Measurements from ENCODE around the gene CENPX. TPM values are rescaled to one million over a fixed set of nuclear protein-coding genes. Genes with fewer than 3 reads are reported as not detected.
A peak's percentile ranks its signal among the peaks of the same experiment; 100 is the strongest.

The CENPX gene
- total and polyA plus RNA-seq, 2 of the 13 experiments (the other 11 are each of a cell fraction or from before 2014, with no cell fraction given) = 92.7 to 170 TPM

DNA sequence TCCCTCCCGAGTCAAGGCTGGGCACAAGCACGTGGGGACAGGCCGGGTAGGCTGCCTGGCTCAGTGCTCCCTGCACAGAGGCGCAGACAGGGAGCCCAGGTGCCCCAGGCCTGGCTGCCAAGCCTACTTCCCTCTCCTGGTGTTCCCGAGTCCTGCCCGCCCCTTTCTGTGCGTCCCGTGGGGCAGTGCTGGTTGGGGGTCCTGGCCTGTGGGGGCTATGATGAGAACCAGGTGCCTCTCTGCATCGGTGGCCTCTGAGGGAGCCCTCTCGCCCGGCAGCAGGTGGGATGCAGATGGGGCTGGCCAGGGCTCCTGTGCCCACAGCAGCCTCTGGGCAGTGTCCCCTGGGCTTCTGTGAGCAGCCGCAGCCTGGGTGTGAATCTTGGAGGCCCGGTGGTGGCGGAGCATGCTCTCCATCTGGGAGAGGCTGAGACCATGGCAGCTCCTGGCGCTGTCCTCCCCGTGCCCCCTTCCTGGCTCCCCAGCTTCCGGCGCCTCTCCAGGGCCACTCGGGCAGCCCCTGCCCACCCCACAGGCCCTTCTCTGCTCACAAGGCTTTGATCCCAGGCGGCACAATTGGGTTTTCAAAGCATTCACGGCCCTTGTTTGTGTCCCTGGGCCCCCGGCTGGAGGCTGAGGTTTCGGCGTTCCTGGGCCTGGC lies 7.2 kb downstream of the CENPX start (continued):
- TF ChIP-seq, protein P1, sequence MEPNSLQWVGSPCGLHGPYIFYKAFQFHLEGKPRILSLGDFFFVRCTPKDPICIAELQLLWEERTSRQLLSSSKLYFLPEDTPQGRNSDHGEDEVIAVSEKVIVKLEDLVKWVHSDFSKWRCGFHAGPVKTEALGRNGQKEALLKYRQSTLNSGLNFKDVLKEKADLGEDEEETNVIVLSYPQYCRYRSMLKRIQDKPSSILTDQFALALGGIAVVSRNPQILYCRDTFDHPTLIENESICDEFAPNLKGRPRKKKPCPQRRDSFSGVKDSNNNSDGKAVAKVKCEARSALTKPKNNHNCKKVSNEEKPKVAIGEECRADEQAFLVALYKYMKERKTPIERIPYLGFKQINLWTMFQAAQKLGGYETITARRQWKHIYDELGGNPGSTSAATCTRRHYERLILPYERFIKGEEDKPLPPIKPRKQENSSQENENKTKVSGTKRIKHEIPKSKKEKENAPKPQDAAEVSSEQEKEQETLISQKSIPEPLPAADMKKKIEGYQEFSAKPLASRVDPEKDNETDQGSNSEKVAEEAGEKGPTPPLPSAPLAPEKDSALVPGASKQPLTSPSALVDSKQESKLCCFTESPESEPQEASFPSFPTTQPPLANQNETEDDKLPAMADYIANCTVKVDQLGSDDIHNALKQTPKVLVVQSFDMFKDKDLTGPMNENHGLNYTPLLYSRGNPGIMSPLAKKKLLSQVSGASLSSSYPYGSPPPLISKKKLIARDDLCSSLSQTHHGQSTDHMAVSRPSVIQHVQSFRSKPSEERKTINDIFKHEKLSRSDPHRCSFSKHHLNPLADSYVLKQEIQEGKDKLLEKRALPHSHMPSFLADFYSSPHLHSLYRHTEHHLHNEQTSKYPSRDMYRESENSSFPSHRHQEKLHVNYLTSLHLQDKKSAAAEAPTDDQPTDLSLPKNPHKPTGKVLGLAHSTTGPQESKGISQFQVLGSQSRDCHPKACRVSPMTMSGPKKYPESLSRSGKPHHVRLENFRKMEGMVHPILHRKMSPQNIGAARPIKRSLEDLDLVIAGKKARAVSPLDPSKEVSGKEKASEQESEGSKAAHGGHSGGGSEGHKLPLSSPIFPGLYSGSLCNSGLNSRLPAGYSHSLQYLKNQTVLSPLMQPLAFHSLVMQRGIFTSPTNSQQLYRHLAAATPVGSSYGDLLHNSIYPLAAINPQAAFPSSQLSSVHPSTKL (CRISPR knock-in tag; IDR thresholded peaks at IDR 0.05) = peak; percentile 60
- TF ChIP-seq ZBTB7A (CRISPR knock-in tag; IDR thresholded peaks at IDR 0.05) (no peak), CC2D1A (CRISPR knock-in tag; IDR thresholded peaks at IDR 0.05) (no peak), ZSCAN25 (CRISPR knock-in tag; IDR thresholded peaks at IDR 0.05) (no peak), NFE2L1 (CRISPR knock-in tag; IDR thresholded peaks at IDR 0.05; ENCODE audit: borderline replicate concordance) (no peak), NFKBIZ (CRISPR knock-in tag; IDR thresholded peaks at IDR 0.05) (no peak), RBFOX2 (IDR thresholded peaks at IDR 0.05; ENCODE audit: low read depth, low read length) (peak; percentile 75), ZNF782 (CRISPR knock-in tag; IDR thresholded peaks at IDR 0.05; ENCODE audit: borderline replicate concordance) (no peak), RFXAP (CRISPR knock-in tag; IDR thresholded peaks at IDR 0.05; ENCODE audit: borderline replicate concordance) (0 out of 2 replicates have a peak, but pooled peaks have one; percentile 13), RXRA (CRISPR knock-in tag; IDR thresholded peaks at IDR 0.05) (peak; percentile 95; the same call in 1 of the 2 replicates), SNAI1 (CRISPR knock-in tag; IDR thresholded peaks at IDR 0.05; ENCODE audit: borderline replicate concordance) (no peak), ZNF432 (CRISPR knock-in tag; IDR thresholded peaks at IDR 0.05; ENCODE audit: borderline replicate concordance) (no peak), ZSCAN29 (CRISPR knock-in tag; conservative IDR thresholded peaks at IDR 0.05) (no peak), ZNF430 (CRISPR knock-in tag; IDR thresholded peaks at IDR 0.05) (no peak), DNMT3B (CRISPR knock-in tag; conservative IDR thresholded peaks at IDR 0.05) (no peak), IKZF1 (IDR thresholded peaks at IDR 0.05) (no peak), NCOA5 (CRISPR knock-in tag; IDR thresholded peaks at IDR 0.05) (no peak), HOXA3 (CRISPR knock-in tag; IDR thresholded peaks at IDR 0.05) (peak; percentile 73; the same call in 1 of the 2 replicates), ZIK1 (CRISPR knock-in tag; IDR thresholded peaks at IDR 0.05; ENCODE audit: borderline replicate concordance, low read depth) (no peak), KDM3A (CRISPR knock-in tag; IDR thresholded peaks at IDR 0.05; ENCODE audit: low read depth) (0 out of 2 replicates have a peak, but pooled peaks have one; percentile 25), ZFP1 (CRISPR knock-in tag; IDR thresholded peaks at IDR 0.05) (no peak), TOE1 (CRISPR knock-in tag; IDR thresholded peaks at IDR 0.05) (no peak)
- TF ChIP-seq, protein P2, sequence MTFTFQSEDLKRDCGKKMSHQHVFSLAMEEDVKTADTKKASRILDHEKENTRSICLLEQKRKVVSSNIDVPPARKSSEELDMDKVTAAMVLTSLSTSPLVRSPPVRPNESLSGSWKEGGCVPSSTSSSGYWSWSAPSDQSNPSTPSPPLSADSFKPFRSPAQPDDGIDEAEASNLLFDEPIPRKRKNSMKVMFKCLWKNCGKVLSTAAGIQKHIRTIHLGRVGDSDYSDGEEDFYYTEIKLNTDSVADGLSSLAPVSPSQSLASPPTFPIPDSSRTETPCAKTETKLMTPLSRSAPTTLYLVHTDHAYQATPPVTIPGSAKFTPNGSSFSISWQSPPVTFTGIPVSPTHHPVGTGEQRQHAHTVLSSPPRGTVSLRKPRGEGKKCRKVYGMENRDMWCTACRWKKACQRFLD (CRISPR knock-in tag; IDR thresholded peaks at IDR 0.05; ENCODE audit: borderline replicate concordance) = no peak
- TF ChIP-seq, protein P3, sequence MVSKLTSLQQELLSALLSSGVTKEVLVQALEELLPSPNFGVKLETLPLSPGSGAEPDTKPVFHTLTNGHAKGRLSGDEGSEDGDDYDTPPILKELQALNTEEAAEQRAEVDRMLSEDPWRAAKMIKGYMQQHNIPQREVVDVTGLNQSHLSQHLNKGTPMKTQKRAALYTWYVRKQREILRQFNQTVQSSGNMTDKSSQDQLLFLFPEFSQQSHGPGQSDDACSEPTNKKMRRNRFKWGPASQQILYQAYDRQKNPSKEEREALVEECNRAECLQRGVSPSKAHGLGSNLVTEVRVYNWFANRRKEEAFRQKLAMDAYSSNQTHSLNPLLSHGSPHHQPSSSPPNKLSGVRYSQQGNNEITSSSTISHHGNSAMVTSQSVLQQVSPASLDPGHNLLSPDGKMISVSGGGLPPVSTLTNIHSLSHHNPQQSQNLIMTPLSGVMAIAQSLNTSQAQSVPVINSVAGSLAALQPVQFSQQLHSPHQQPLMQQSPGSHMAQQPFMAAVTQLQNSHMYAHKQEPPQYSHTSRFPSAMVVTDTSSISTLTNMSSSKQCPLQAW (CRISPR knock-in tag; IDR thresholded peaks at IDR 0.05) = no peak
- TF ChIP-seq, protein P4, sequence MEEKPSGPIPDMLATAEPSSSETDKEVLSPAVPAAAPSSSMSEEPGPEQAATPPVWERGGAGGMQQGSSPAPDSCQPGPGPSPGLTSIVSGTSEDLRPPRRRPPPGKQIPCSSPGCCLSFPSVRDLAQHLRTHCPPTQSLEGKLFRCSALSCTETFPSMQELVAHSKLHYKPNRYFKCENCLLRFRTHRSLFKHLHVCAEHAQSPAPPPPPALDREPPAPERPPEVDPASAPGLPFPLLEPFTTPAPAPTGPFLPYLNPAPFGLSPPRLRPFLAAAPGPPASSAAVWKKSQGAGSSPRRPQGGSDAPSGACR (CRISPR knock-in tag; IDR thresholded peaks at IDR 0.05) = no peak

Measured in HepG2 (cell line).